GM12864 (cell line): ENCODE measurements around the gene OIT3.

Experiments used
- DNase-seq: peaks from one replicate; pipeline ENCODE4 v3.0.0-alpha.2; 2011; ENCODE audit warnings: low read depth
- H3K4me3 ChIP-seq: 2 replicates; pipeline ENCODE4 v1.5.1; 2011; ENCODE audit warnings: mild to moderate bottlenecking, low read depth, low read length, control low read depth
- CTCF ChIP-seq: IDR thresholded peaks from 2 replicates; pipeline ENCODE4 v1.5.1; 2011; ENCODE audit warnings: low read depth, mild to moderate bottlenecking, moderate library complexity, low read length, control low read depth, inconsistent platforms; ENCODE audit errors: missing control alignments

Gene OIT3

GRCh38 chr10:72928798-72929197 lies 35.3 kb downstream of the OIT3 start:
- no peak overlapping the region for H3K4me3 ChIP-seq
- TF ChIP-seq CTCF, result no peak
- DNase-seq, result no peak

GRCh38 chr10:72930276-72930675 lies 36.7 kb downstream of the OIT3 start:
- H3K4me3 ChIP-seq, result no peak overlapping the region
- no peak for TF ChIP-seq CTCF
- no peak for DNase-seq

- TF ChIP-seq CTCF, result no peak
- no peak overlapping the region for H3K4me3 ChIP-seq
- DNase-seq, result no peak
These were observed 38.9 kb downstream of the OIT3 start for GRCh38 chr10:72932259-72933015.

GRCh38 chr10:72935361-72935760 lies 41.8 kb downstream of the OIT3 start:
- no peak for TF ChIP-seq CTCF
- no peak overlapping the region for H3K4me3 ChIP-seq
- DNase-seq, result no peak

GRCh38 chr10:72943498-72944234 lies 50.1 kb downstream of the OIT3 start:
- TF ChIP-seq CTCF, result no peak
- H3K4me3 ChIP-seq, result no peak overlapping the region

GRCh38 chr10:72946963-72947362 lies 53.4 kb downstream of the OIT3 start:
- H3K4me3 ChIP-seq, result no peak overlapping the region
- no peak for TF ChIP-seq CTCF
- DNase-seq, result no peak

More at GRCh38 chr10:72943498-72944234, 50.1 kb downstream of the OIT3 start:
- DNase-seq, result no peak
